HCT116 (cell line): Measurements from ENCODE around the gene CYSRT1. TPM values are rescaled to one million over a fixed set of nuclear protein-coding genes. Genes with fewer than 3 reads are reported as not detected.

Experiments used
- ATAC-seq: fragments of 200-7000 bp; cut with Tn5 transposase; 2 replicates; pipeline ENCODE4 v1.9.1; 2020; ENCODE audit warnings: mild to moderate bottlenecking, moderate library complexity
- BruUV-seq: library from RNA; stranded (reverse); fragments of 400-500 nt; replicated peaks from 2 replicates; lab custom pipeline; 2021; lab: Mats Ljungman, UMichigan
- CTCF ChIA-PET: fragments of 300-600 bp; sonication (Branson Sonifier 250); formaldehyde crosslinking; loops from one replicate; lab custom pipeline; 2021; ENCODE audit warnings: antibody characterized with exemption; lab: Charles Lee
- POLR2A ChIA-PET: fragments of 300-600, 350-600 bp; sonication (Branson Sonifier 250); formaldehyde crosslinking; loops from one replicate; lab custom pipeline; 2021; ENCODE audit warnings: antibody characterized with exemption; lab: Charles Lee
- RAD21 ChIA-PET, 2 experiments: fragments of 300-600 bp; sonication (Branson Sonifier 250); formaldehyde crosslinking; loops; one replicate each; lab custom pipeline; 2023; ENCODE audit warnings: low total read pairs in 2 of 2; ENCODE audit not compliant: uncharacterized antibody in 2 of 2, unreplicated experiment in 2 of 2, low non-redundant PET in 1 of 2; lab: Charles Lee
- DNase-seq: peaks from one replicate; pipeline ENCODE4 v3.0.0-alpha.2; 2010; ENCODE audit warnings: low read depth, low spot score
- H2AFZ ChIP-seq: fragments of 200-600 bp; shearing (Covaris generic), sonication (generic); 2 replicates; pipeline ENCODE4 v1.6.1; 2017; ENCODE audit warnings: low read depth, mixed run types, mixed read lengths, antibody characterized with exemption, low read length; ENCODE audit not compliant: poor library complexity, severe bottlenecking
- H3K27ac ChIP-seq: 2 replicates; pipeline ENCODE4 v1.5.1; 2012; ENCODE audit warnings: low read depth, low read length
- H3K27me3 ChIP-seq: fragments of 200-600 bp; sonication (generic); 2 replicates; pipeline ENCODE4 v1.6.1; 2016; ENCODE audit warnings: mixed run types, low read length, mixed read lengths; ENCODE audit not compliant: insufficient read depth
- H3K36me3 ChIP-seq, 2 experiments: fragments of 200-500 bp in 1 of 2; fragments of 200-600 bp in 1 of 2; sonication (Bioruptor generic) in 1 of 2; sonication (generic) in 1 of 2; 2 replicates each; pipeline versions ENCODE4 v1.5.1 to v1.6.1; 2014 to 2016; ENCODE audit warnings: low read length in 2 of 2, inconsistent platforms in 1 of 2, mixed read lengths in 1 of 2, mixed run types in 1 of 2; ENCODE audit not compliant: insufficient read depth in 2 of 2, control insufficient read depth in 1 of 2
- H3K4me1 ChIP-seq, 2 experiments: fragments of 200-600 bp in 1 of 2; sonication (generic) in 1 of 2; 2 replicates each; pipeline versions ENCODE4 v1.5.1 to v1.6.1; 2012 to 2017; ENCODE audit warnings: low read length in 2 of 2, inconsistent platforms in 1 of 2, mild to moderate bottlenecking in 1 of 2, mixed read lengths in 1 of 2, mixed run types in 1 of 2, moderate library complexity in 1 of 2; ENCODE audit not compliant: insufficient read depth in 2 of 2, control insufficient read depth in 1 of 2
- H3K4me2 ChIP-seq: fragments of 200-600 bp; sonication (generic); 2 replicates; pipeline ENCODE4 v1.6.1; 2017; ENCODE audit warnings: mixed run types, low read length, mixed read lengths
- H3K4me3 ChIP-seq, 2 experiments: fragments of 200-600 bp in 1 of 2; sonication (generic) in 1 of 2; replicated peaks in 1 of 2; 2 replicates each; pipeline ENCODE4 v1.5.1; 2011 to 2016; ENCODE audit warnings: low read length in 2 of 2, control low read depth in 1 of 2, low read depth in 1 of 2, mild to moderate bottlenecking in 1 of 2, mixed read lengths in 1 of 2, mixed run types in 1 of 2
- H3K79me2 ChIP-seq: fragments of 200-600 bp; sonication (generic); 2 replicates; pipeline ENCODE4 v1.6.1; 2017; ENCODE audit warnings: mild to moderate bottlenecking, mixed run types, low read length, moderate library complexity, mixed read lengths; ENCODE audit not compliant: insufficient read depth
- H3K9ac ChIP-seq: fragments of 200-600 bp; sonication (generic); 2 replicates; pipeline ENCODE4 v1.6.1; 2016; ENCODE audit warnings: low read length, mixed read lengths
- H3K9me2 ChIP-seq: fragments of 200-600 bp; sonication (generic), shearing (Covaris generic); 2 replicates; pipeline ENCODE4 v1.6.1; 2017; ENCODE audit warnings: mixed run types, mild to moderate bottlenecking, moderate library complexity; ENCODE audit not compliant: insufficient read depth
- H3K9me3 ChIP-seq, 2 experiments: fragments of 200-500 bp in 1 of 2; fragments of 200-600 bp in 1 of 2; sonication (Bioruptor generic) in 1 of 2; sonication (generic) in 1 of 2; 2 replicates each; pipeline ENCODE4 v1.6.1; 2014 to 2017; ENCODE audit warnings: low read length in 2 of 2, mixed read lengths in 2 of 2, inconsistent platforms in 1 of 2, low read depth in 1 of 2, mild to moderate bottlenecking in 1 of 2, mixed run types in 1 of 2, moderate library complexity in 1 of 2; ENCODE audit not compliant: control insufficient read depth in 1 of 2, insufficient read depth in 1 of 2
- H4K20me1 ChIP-seq: fragments of 200-600 bp; sonication (generic), shearing (Covaris generic); 2 replicates; pipeline ENCODE4 v1.6.1; 2017; ENCODE audit warnings: mixed run types, mild to moderate bottlenecking, moderate library complexity; ENCODE audit not compliant: insufficient read depth
- CBX3 ChIP-seq: IDR thresholded peaks from 2 replicates; pipeline ENCODE4 v1.6.1; 2012; ENCODE audit warnings: low read depth
- CEBPB ChIP-seq: IDR thresholded peaks from 2 replicates; pipeline ENCODE4 v1.6.1; 2012; ENCODE audit warnings: low read depth
- ELF1 ChIP-seq: IDR thresholded peaks from 2 replicates; pipeline ENCODE4 v1.6.1; 2012; ENCODE audit warnings: low read depth, borderline replicate concordance
- EZH2 ChIP-seq: fragments of 200-600 bp; sonication (generic); IDR thresholded peaks from 2 replicates; pipeline ENCODE4 v1.6.1; 2017; ENCODE audit warnings: antibody characterized with exemption, mixed run types
- FOSL1 ChIP-seq: IDR thresholded peaks from 2 replicates; pipeline ENCODE4 v1.6.1; 2012; ENCODE audit warnings: low read depth
- POLR2A ChIP-seq: IDR thresholded peaks from 2 replicates; pipeline ENCODE4 v1.7.0; 2011; ENCODE audit warnings: borderline replicate concordance; ENCODE audit not compliant: insufficient read depth, insufficient read length; ENCODE audit errors: extremely low read depth
- POLR2AphosphoS5 ChIP-seq: IDR thresholded peaks from 2 replicates; pipeline ENCODE4 v1.6.1; 2011; ENCODE audit warnings: mild to moderate bottlenecking, low read depth, low read length, moderate library complexity
- RAD21 ChIP-seq: IDR thresholded peaks from 2 replicates; pipeline ENCODE4 v1.6.1; 2012; ENCODE audit warnings: low read depth, mild to moderate bottlenecking
- SIN3A ChIP-seq: IDR thresholded peaks from 2 replicates; pipeline ENCODE4 v1.6.1; 2012; ENCODE audit warnings: low read depth
- SRF ChIP-seq: IDR thresholded peaks from 2 replicates; pipeline ENCODE4 v1.6.1; 2012; ENCODE audit warnings: low read depth
- TCF7L2 ChIP-seq: IDR thresholded peaks from 2 replicates; pipeline ENCODE4 v1.7.0; 2011; ENCODE audit warnings: borderline replicate concordance, inconsistent platforms; ENCODE audit not compliant: insufficient read depth, insufficient read length; ENCODE audit errors: extremely low read depth
- YY1 ChIP-seq: IDR thresholded peaks from 2 replicates; pipeline ENCODE4 v1.6.1; 2011; ENCODE audit warnings: low read length, low read depth, moderate library complexity, mild to moderate bottlenecking; ENCODE audit not compliant: insufficient replicate concordance; ENCODE audit errors: extremely low read depth
- ZFX ChIP-seq: fragments of 450-650 bp; IDR thresholded peaks from 2 replicates; pipeline ENCODE4 v1.6.1; 2017
- ZNF274 ChIP-seq: fragments of 200-500 bp; sonication (Bioruptor generic); IDR thresholded peaks from 2 replicates; pipeline ENCODE4 v1.6.1; 2014; ENCODE audit warnings: mild to moderate bottlenecking, low read depth, low read length, inconsistent platforms
- intact Hi-C: fragments of 100-400 bp; cut with micrococcal nuclease; formaldehyde crosslinking; loops from 2 replicates; pipeline ENCODE4 v1.10.0; 2022
- total RNA-seq: library from RNA; stranded (reverse); gene quantifications from one replicate; pipeline ENCODE4 v1.2.1, GENCODE V29; 2021; ENCODE audit not compliant: unreplicated experiment
- TF ChIP-seq, protein P1 (sequence below): IDR thresholded peaks from 2 replicates; pipeline ENCODE4 v1.6.1; 2012
- TF ChIP-seq, protein P2 (sequence below): IDR thresholded peaks from 2 replicates; pipeline ENCODE4 v1.6.1; 2011; ENCODE audit warnings: mild to moderate bottlenecking, low read length, moderate library complexity; ENCODE audit not compliant: insufficient replicate concordance; ENCODE audit errors: extremely low read depth
- TF ChIP-seq, protein P3 (sequence below): IDR thresholded peaks from 2 replicates; pipeline ENCODE4 v1.6.1; 2012
- TF ChIP-seq, protein P4 (sequence below), 3 experiments: fragments of 200-600 bp in 1 of 3; sonication (generic) in 1 of 3; IDR thresholded peaks in 2 of 3; conservative IDR thresholded peaks in 1 of 3; 2 replicates each; pipeline ENCODE4 v1.5.1; 2012 to 2017; ENCODE audit warnings: low read depth in 2 of 3, low read length in 2 of 3, antibody characterized with exemption in 1 of 3, borderline replicate concordance in 1 of 3, control low read depth in 1 of 3, mild to moderate bottlenecking in 1 of 3, mixed read lengths in 1 of 3, mixed run types in 1 of 3, moderate library complexity in 1 of 3; ENCODE audit not compliant: insufficient read depth in 1 of 3

CYSRT1 gene
- total RNA-seq, 1 experiment from 2014 or later: 4.3 TPM

DNA sequence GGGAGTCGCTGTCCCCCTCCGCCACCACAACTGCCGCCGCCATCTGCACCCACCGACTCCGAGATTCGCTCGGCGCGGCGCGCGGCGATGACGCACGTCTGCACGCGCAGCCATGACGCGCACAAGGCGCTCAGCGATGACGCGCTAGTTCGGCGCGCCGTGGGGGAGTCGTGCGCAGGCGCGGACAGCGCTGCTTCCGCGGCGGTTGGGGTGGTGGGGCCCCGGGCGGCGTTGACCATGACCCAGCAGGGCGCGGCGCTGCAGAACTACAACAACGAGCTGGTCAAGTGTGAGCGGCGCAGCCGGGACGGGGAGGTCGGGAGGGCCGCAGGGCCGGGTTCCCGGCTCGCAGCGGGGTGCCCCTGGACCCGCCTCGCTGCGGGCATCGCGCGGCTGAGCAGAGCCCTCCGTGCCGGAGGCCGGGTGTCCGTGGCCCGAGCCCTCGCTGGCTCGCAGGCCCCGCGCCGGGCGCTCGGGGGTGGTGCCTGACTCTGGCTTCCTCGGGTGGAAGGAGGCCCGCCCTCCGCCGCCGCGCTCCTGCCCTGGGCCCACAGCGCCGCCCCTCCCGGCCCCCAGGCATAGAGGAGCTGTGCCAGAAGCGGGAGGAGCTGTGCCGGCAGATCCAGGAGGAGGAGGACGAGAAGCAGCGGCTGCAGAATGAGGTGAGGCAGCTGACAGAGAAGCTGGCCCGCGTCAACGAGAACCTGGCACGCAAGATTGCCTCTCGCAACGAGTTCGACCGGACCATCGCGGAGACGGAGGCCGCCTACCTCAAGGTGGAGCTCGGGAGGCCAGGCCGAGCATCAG is 36.3 kb upstream of the CYSRT1 start, which contains the start of the genes ANAPC2 and SSNA1:
Gene ANAPC2 (minus strand): TSS at position 71 of the 807 bp plus-strand sequence. CDS start 28 bp downstream, at position 43.
Gene SSNA1 (plus strand): TSS at position 187 of the 807 bp plus-strand sequence. CDS start 51 bp downstream, at position 238.
- Histone ChIP-seq H2AFZ (no peak within 1 kb of the TSS), H3K4me2 (peak within 1 kb of the TSS; percentile 98), H3K9me2 (no peaks in the 10 kb centered on the region), H3K9me3 (no peaks in the 10 kb centered on the region), H3K27me3 (no peaks in the 10 kb centered on the region), H3K9ac (peak within 1 kb of the TSS; percentile 94), H3K4me3 (peak within 1 kb of the TSS; percentile 98 to 100), H3K4me1 (peaks cover 16 to 33% of the 10 kb centered on the region in 2 experiments), H3K36me3 (peaks cover 0 to 23% of the 10 kb centered on the region in 2 experiments; a peak in 1 of 4 replicates), H4K20me1 (no peaks in the 10 kb centered on the region), H3K27ac (peak within 1 kb of the TSS; percentile 99), H3K79me2 (peaks cover 56% of the 10 kb centered on the region)
- intact Hi-C loops: loop anchor here (5.0 kb wide), 1 partner anchor 39 kb away; the partner anchor contains the start of genes CYSRT1 and RNF224
- POLR2A ChIA-PET: interaction anchor here (0.8 to 3.5 kb wide), 14 partner anchors 10 to 59 kb away, joined by 3 to 20 read pairs (median 5); partner anchors contain the start of genes NDOR1, RNF224, TMEM203 and TPRN
- DNase-seq: peak; percentile 89
- RAD21 ChIA-PET: interaction anchor here (0.5 to 1.6 kb wide), 9 partner anchors 12 to 48 kb away, joined by 3 to 9 read pairs (median 4); partner anchors contain the start of genes RNF224 (in 2 of the 2) and TPRN (in 1 of the 2)
- BruUV-seq: no TSS peak
- peak; percentile 84 for ATAC-seq
- CTCF ChIA-PET: interaction anchor here (0.5 to 1.7 kb wide), 12 partner anchors 12 to 234 kb away, joined by 3 to 17 read pairs (median 4); partner anchors contain the start of genes EXD3, MAN1B1, NELFB and NOXA1
- TF ChIP-seq CBX3 (no peak), YY1 (peak; percentile 90), POLR2A (peak; percentile 90), EZH2 (no peak), ZFX (peak; percentile 93; the same call in 1 of the 2 replicates), RAD21 (no peak), SIN3A (no peak), SRF (no peak), ZNF274 (no peak), CEBPB (no peak), FOSL1 (no peak), ELF1 (no peak), TCF7L2 (no peak), POLR2AphosphoS5 (peak; percentile 78)
- TF ChIP-seq, protein P1, sequence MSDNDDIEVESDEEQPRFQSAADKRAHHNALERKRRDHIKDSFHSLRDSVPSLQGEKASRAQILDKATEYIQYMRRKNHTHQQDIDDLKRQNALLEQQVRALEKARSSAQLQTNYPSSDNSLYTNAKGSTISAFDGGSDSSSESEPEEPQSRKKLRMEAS: no peak
- TF ChIP-seq, protein P2, sequence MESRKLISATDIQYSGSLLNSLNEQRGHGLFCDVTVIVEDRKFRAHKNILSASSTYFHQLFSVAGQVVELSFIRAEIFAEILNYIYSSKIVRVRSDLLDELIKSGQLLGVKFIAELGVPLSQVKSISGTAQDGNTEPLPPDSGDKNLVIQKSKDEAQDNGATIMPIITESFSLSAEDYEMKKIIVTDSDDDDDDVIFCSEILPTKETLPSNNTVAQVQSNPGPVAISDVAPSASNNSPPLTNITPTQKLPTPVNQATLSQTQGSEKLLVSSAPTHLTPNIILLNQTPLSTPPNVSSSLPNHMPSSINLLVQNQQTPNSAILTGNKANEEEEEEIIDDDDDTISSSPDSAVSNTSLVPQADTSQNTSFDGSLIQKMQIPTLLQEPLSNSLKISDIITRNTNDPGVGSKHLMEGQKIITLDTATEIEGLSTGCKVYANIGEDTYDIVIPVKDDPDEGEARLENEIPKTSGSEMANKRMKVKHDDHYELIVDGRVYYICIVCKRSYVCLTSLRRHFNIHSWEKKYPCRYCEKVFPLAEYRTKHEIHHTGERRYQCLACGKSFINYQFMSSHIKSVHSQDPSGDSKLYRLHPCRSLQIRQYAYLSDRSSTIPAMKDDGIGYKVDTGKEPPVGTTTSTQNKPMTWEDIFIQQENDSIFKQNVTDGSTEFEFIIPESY: no peak
- TF ChIP-seq, protein P3, sequence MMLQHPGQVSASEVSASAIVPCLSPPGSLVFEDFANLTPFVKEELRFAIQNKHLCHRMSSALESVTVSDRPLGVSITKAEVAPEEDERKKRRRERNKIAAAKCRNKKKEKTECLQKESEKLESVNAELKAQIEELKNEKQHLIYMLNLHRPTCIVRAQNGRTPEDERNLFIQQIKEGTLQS: no peak
- TF ChIP-seq, protein P4, sequence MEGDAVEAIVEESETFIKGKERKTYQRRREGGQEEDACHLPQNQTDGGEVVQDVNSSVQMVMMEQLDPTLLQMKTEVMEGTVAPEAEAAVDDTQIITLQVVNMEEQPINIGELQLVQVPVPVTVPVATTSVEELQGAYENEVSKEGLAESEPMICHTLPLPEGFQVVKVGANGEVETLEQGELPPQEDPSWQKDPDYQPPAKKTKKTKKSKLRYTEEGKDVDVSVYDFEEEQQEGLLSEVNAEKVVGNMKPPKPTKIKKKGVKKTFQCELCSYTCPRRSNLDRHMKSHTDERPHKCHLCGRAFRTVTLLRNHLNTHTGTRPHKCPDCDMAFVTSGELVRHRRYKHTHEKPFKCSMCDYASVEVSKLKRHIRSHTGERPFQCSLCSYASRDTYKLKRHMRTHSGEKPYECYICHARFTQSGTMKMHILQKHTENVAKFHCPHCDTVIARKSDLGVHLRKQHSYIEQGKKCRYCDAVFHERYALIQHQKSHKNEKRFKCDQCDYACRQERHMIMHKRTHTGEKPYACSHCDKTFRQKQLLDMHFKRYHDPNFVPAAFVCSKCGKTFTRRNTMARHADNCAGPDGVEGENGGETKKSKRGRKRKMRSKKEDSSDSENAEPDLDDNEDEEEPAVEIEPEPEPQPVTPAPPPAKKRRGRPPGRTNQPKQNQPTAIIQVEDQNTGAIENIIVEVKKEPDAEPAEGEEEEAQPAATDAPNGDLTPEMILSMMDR (IDR thresholded peaks at IDR 0.05 in 2 of 3, conservative IDR thresholded peaks at IDR 0.05 in 1 of 3; ENCODE audit: borderline replicate concordance in 1 of 3, insufficient read depth in 1 of 3, low read depth in 2 of 3, low read length in 2 of 3): peak in 2 of 3 experiments; percentile 32 to 38; a peak in 3 of 6 replicates
